Measurements from ENCODE around the gene CDK8. TPM values are rescaled to one million over a fixed set of nuclear protein-coding genes. Genes with fewer than 3 reads are reported as not detected.

CDK8 gene
- total and polyA plus RNA-seq, 2 donors (not counting 1 experiment from before 2014, with no cell fraction given): 17.7 to 19.7 TPM

GRCh38 chr13:26340807-26341206, 86.9 kb downstream of the CDK8 start:
- H3K79me2 ChIP-seq (ENCODE audit: control insufficient read depth, insufficient read depth, low read length): no peaks in the 10 kb centered on the region
- no peaks in the 10 kb centered on the region for H3K27me3 ChIP-seq (ENCODE audit: control insufficient read depth, insufficient read depth, low read length)
- no peak overlapping the region for H3K9ac ChIP-seq (ENCODE audit: insufficient read depth, low read length)
- H2AFZ ChIP-seq (ENCODE audit: low read length): no peak overlapping the region
- H4K20me1 ChIP-seq (ENCODE audit: control insufficient read depth, extremely low read depth, insufficient read depth, low read length): no peaks in the 10 kb centered on the region
- no peak overlapping the region for H3K4me2 ChIP-seq (ENCODE audit: extremely low read depth, insufficient read depth, low read length)
- TF ChIP-seq EZH2 (IDR thresholded peaks at IDR 0.05; ENCODE audit: low read length, missing control alignments) (no peak), CTCF (conservative IDR thresholded peaks at IDR 0.05 in 1 of 2, IDR thresholded peaks at IDR 0.05 in 1 of 2; ENCODE audit: low read depth in 1 of 2, low read length in 2 of 2) (no peak)
- no peak overlapping the region for H3K4me3 ChIP-seq (replicated peaks in 1 of 4; ENCODE audit: control extremely low read depth in 1 of 4, insufficient read depth in 1 of 4, low read depth in 3 of 4, low read length in 4 of 4)
- no peaks in the 10 kb centered on the region for H3K4me1 ChIP-seq (ENCODE audit: control insufficient read depth, extremely low read depth, insufficient read depth, low read length)
- no peak overlapping the region for H3K27ac ChIP-seq (ENCODE audit: insufficient read depth, low read length)
- DNase-seq (ENCODE audit: low read depth in 2 of 2): peak in 1 of 2 donors; percentile 52
- H3K36me3 ChIP-seq (ENCODE audit: control insufficient read depth, insufficient read depth, low read length): no peaks in the 10 kb centered on the region
- H3K9me3 ChIP-seq (ENCODE audit: control insufficient read depth, insufficient read depth, low read depth, low read length): no peaks in the 10 kb centered on the region

- no peak for TF ChIP-seq CTCF (conservative IDR thresholded peaks at IDR 0.05 in 1 of 2, IDR thresholded peaks at IDR 0.05 in 1 of 2; ENCODE audit: low read depth in 1 of 2, low read length in 2 of 2)
- no peak for TF ChIP-seq EZH2 (IDR thresholded peaks at IDR 0.05; ENCODE audit: low read length, missing control alignments)
- Histone ChIP-seq H3K36me3 (ENCODE audit: control insufficient read depth, insufficient read depth, low read length) (no peaks in the 10 kb centered on the region), H3K27me3 (ENCODE audit: control insufficient read depth, insufficient read depth, low read length) (no peaks in the 10 kb centered on the region), H3K4me3 (replicated peaks in 1 of 4; ENCODE audit: control extremely low read depth in 1 of 4, insufficient read depth in 1 of 4, low read depth in 3 of 4, low read length in 4 of 4) (no peak overlapping the region), H3K9me3 (ENCODE audit: control insufficient read depth, insufficient read depth, low read depth, low read length) (no peaks in the 10 kb centered on the region), H4K20me1 (ENCODE audit: control insufficient read depth, extremely low read depth, insufficient read depth, low read length) (no peaks in the 10 kb centered on the region), H3K79me2 (ENCODE audit: control insufficient read depth, insufficient read depth, low read length) (no peaks in the 10 kb centered on the region), H3K9ac (ENCODE audit: insufficient read depth, low read length) (no peak overlapping the region), H3K4me2 (ENCODE audit: extremely low read depth, insufficient read depth, low read length) (no peak overlapping the region), H3K4me1 (ENCODE audit: control insufficient read depth, extremely low read depth, insufficient read depth, low read length) (no peaks in the 10 kb centered on the region), H2AFZ (ENCODE audit: low read length) (no peak overlapping the region), H3K27ac (ENCODE audit: insufficient read depth, low read length) (no peak overlapping the region)
- peak in 1 of 2 donors; percentile 11 for DNase-seq (ENCODE audit: low read depth in 2 of 2)
Observed at GRCh38 chr13:26342898-26343297, 89.0 kb downstream of the CDK8 start.

GRCh38 chr13:26343816-26344215, 89.9 kb downstream of the CDK8 start:
- Histone ChIP-seq H3K9ac (ENCODE audit: insufficient read depth, low read length) (no peak overlapping the region), H3K27ac (ENCODE audit: insufficient read depth, low read length) (no peak overlapping the region), H3K27me3 (ENCODE audit: control insufficient read depth, insufficient read depth, low read length) (no peaks in the 10 kb centered on the region), H3K4me1 (ENCODE audit: control insufficient read depth, extremely low read depth, insufficient read depth, low read length) (no peaks in the 10 kb centered on the region), H2AFZ (ENCODE audit: low read length) (no peak overlapping the region), H3K4me2 (ENCODE audit: extremely low read depth, insufficient read depth, low read length) (no peak overlapping the region), H3K4me3 (replicated peaks in 1 of 4; ENCODE audit: control extremely low read depth in 1 of 4, insufficient read depth in 1 of 4, low read depth in 3 of 4, low read length in 4 of 4) (no peak overlapping the region), H3K36me3 (ENCODE audit: control insufficient read depth, insufficient read depth, low read length) (no peaks in the 10 kb centered on the region), H3K79me2 (ENCODE audit: control insufficient read depth, insufficient read depth, low read length) (no peaks in the 10 kb centered on the region), H3K9me3 (ENCODE audit: control insufficient read depth, insufficient read depth, low read depth, low read length) (no peaks in the 10 kb centered on the region), H4K20me1 (ENCODE audit: control insufficient read depth, extremely low read depth, insufficient read depth, low read length) (no peaks in the 10 kb centered on the region)
- DNase-seq (ENCODE audit: low read depth in 2 of 2): no peak
- TF ChIP-seq CTCF (conservative IDR thresholded peaks at IDR 0.05 in 1 of 2, IDR thresholded peaks at IDR 0.05 in 1 of 2; ENCODE audit: low read depth in 1 of 2, low read length in 2 of 2) (no peak), EZH2 (IDR thresholded peaks at IDR 0.05; ENCODE audit: low read length, missing control alignments) (no peak)
